ENCODE results near the gene SAMD9L.
A peak's percentile ranks its signal among the peaks of the same experiment; 100 is the strongest.

The SAMD9L gene

DNA sequence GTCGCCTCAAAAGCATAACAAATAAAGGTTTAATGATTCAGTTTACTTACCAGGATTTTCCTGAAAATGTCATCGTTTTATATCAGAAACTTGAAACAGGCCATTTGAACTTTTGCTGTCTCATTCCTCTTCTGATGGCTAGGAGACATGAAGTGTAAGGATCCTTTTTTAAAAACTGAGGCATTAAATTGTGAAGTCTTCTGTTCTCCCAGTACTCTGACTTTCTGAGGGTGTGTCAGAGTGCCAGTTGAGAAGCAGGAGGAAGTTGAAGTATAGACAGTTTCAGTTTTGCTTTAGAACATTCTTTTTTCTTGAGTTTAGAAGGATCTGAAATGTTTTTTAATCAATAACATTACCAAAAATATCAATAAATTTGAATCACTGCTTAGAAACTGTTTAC lies at the start of gene SAMD9L:
TSS of gene SAMD9L (minus strand) at position 242 of the 400 bp plus-strand sequence. CDS start 12,414 bp downstream, outside the sequence.
- DNase-seq: no peak

DNA sequence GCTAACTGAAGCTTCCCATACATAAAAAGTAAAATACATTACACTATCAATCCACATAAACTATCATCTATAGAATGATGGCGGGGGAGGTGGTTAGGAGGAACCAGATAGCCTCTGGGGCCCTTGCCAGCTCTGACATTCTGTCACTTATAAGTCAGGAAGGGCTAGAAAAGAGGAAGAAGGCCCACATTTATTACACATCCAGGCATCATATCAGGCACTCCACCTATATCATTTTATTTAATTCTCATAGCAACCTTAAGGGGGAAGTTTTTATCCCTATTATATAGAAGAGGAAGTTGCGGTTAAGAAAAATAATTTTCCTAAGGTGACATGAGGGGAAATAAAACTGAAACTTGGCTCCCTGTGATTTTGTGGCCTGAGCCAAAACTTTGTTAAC lies 48.2 kb upstream of the SAMD9L start:
- no peak for DNase-seq

DNA sequence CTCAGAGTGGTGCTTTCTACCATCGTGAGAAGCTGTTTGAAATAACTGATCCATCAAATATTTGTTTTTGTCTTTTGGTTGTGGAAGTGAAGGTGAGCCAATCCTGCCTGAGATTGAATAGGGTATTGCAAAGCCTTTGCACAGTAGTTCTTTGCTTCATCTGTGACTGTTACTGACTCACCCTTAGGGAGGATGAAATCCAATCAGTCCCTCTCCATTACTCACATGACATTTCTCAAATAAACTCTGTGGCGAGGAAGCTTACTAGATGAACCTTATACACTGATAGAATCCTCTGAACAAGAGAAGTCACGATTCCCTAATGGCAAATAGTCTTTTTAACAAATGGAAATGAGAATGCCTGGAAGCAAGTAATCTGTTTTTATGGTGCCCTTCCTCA lies 46.2 kb upstream of the SAMD9L start:
- no peak for DNase-seq

DNA sequence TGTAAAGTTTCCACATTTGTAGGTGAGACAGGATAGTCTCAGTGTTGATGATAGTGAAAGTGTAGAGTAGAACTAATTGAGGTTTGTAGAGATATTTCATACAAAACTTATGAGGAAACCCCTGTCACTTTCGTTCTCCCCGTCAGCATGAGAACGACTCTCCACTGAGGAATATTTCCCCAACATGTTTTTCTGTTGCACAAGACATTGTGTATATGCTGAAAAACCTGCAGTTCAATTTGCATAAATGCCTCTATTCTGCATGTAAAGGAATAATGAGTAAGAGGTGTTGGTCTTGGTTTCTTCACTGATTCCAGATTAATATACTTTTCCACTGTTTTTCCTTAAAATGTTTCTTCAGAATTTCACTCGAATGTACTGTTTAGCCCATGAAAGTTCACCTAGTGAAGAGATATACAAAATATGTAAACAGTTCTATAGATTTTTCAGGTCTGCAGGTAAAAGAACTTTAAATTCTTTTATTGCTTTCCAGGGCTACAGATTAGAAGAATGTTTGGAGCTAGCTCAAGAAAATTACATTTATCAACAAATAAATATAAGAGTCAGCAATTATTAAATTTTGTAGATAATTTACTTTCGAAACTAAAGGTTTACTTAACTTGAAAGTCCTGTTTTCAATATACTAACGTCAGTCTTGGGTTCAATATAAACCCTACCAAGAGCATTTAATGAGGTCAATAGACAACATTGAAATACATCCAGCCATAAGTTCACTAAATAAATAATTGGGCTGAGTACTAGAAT lies 40.9 kb upstream of the SAMD9L start:
- no peak for DNase-seq

DNA sequence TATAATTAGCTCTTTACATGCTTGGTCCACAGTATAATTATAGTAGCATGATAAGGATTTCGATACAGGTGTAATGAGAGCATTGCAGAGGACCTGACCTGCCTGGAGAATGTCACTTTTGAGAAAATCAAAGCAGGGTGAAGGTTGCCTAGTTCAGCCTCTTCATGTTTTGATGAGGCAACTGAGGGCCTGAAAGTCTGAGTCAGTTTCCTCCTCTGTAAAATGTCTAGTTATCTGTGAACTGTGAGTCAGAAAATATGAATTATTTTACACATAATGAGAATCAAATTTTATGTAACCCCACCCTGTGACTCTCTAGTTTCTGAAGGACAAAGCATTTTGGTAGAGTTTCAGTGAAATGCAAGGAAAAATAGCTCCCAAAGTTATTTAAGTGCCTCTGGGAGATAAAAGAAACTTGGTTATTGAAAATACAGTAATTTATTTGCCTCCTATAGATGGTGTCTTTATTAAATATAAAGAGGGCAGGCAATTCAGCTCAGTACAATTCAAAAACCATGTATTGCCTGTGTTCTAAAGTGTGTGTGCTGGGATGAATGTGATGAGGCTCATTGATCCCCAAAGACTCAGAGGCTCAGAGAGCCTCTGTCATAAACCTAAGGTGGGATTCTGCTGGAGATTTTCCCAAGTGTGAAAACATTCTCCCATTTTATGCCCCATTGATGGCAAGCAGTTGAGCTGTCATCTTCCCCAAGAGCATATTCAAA lies 37.3 kb upstream of the SAMD9L start:
- DNase-seq: no peak

DNA sequence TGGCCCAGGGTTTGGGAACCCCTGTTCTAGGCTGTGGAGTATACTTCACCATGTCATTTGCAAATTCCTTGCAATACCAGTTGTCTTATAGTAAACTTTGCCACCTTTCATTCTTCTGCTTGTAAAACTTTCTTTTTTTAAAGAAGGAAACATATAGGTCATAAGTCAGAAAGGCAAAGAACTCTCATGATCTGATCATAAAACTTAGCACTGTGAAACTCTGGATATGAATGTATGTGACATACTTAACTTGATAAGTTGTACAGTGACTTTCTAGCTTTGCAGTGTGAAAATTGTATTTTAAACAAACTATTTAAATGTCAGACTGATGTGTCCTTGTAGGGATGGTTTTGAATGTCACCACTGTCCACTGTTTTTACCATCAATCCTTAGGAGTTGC lies 31.0 kb upstream of the SAMD9L start:
- DNase-seq: no peak

DNA sequence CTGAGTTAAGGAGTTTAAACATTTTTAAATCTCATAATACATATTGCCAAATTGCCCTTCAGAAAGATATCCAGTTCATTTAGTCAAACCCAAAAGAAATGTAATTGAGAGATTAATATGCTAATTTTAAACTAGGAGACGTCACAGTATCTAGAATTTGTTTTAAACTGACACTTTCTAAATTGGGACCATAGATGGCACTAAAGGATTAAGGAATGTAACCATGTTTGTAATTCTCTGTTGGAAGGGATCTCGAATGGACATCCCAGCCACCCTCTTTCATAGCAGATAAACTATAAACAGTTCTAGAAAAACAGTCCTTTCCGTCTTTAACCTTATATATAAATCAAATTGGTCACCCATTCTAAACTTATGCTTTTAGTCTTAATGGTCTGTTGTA lies 30.0 kb upstream of the SAMD9L start:
- peak in 1 of 2 experiments; percentile 2 for DNase-seq

DNA sequence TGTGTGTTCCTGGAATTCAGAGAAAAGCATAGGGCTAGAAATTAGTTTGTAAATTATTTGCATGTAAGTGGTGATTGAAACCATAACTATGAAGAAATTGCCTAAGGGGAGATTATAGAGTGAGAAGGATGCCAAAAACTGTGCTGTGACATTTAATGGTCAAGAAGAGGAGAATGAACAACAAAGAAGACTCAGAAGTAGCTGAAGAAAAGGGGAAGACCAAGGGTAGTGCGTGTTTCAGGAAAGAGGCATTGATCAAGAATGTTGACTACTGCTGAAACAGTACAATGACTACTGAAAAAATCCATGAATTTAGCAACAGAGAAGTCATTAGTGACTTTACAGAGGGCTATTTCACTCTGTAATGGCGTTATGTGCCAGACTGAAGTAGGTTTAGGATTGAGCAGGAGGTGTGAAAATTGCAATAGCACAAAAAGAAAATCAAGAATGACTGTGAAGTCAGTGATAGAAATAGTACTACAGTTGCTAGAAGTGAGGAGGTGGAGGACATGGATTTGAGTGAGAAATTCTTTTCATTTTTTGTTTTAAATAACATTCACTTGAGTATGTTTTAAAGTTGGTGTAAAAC lies 28.9 kb upstream of the SAMD9L start:
- no peak for DNase-seq

DNA sequence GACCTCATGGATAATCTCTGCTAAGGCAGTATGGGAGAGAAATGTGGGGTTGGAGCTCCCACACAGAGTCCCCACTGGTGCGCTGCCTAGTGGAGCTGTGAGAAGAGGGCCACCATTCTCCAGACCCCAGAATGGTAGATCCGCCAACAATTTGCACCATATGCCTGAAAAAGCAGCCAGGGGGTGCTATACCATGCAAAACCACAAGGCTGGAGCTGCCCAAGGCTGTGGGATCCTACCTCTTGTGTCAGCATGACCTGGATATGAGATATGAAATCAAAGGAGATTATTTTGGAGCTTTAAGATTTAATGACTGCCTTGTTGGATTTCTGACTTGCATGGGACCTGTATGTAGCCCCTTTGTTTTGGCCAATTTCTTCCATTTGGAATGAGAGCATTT lies 27.0 kb upstream of the SAMD9L start:
- no peak for DNase-seq

DNA sequence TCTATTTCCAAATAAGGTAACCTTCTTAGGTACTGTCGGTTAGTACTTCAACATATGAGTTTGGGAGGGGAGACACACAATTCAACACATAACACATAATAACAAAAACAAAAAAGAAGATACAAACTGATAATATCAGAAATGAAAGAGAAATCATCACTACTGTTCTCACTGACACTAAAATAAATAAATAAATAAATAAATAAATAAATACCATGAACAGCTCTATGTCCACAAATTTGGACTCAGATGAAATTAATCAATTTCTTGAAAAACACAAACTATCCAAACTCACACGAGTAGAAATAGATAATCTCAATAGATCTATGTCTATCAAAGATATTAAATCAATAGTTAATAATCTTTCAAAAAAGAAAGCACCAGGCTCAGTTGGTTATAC lies 24.5 kb upstream of the SAMD9L start:
- no peak for DNase-seq

DNA sequence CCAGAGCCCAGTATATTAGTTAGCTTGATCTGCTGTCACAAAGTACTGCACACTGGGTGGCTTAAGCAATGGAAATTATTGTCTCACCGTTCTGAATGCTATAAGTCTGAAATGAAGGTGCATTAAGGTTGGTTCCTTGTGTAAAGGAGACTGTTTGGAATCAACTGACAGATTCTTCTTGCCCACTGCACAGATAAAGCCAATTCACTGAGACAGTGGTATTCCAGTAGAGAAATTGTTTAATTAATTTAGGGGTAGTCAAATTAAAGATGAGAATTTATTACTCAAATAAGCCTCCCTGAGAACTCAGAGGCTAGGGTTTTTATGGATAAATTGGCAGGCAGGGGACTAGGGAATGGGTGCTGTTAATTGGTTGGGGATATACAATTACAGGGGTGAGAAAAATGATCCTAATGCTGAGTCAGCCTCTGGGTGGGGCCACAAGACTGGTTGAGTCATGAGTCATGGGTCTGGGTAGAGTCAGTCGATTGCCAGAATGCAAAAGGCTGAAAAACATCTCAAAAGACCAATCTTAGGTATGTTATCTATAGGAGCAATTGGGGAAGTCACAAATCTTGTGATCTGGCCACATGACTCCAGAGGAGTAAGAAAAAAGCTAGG lies 23.5 kb upstream of the SAMD9L start:
- no peak for DNase-seq

DNA sequence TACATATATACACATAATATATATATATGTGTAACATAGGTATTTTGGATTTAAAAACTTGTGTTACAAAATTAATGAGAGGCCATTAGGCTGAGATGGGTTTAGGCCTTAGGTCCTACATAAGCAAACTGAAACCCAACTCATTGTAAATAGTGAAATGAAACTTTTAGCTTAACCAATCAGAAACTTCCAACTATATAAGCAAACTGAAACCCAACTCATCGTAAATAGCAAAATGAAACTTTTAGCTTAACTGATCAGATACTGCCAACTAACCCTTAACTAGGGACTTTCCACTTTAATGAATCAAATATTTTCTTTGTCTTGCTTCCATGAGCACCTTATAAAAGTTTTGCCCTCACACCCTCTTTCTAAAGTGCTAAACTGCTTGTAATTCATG lies 17.3 kb upstream of the SAMD9L start:
- DNase-seq: no peak

DNA sequence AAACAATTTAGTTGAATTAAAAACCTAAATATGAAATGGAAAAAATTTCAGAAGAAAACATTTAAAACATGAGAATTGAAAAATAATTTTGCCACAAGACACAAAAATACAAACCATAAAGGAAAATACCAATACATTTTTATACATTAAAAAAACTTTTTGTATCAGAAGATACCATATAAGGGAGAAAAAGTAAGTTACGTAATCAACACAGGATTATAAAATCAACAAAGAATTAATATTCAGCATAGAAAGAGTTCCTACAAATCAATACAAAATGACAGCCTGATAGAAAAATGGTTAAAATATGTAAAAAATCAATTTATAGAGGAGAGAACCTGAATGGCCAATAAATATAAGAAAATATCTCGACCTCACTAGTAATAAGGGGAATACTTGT lies 16.6 kb upstream of the SAMD9L start:
- no peak for DNase-seq

DNA sequence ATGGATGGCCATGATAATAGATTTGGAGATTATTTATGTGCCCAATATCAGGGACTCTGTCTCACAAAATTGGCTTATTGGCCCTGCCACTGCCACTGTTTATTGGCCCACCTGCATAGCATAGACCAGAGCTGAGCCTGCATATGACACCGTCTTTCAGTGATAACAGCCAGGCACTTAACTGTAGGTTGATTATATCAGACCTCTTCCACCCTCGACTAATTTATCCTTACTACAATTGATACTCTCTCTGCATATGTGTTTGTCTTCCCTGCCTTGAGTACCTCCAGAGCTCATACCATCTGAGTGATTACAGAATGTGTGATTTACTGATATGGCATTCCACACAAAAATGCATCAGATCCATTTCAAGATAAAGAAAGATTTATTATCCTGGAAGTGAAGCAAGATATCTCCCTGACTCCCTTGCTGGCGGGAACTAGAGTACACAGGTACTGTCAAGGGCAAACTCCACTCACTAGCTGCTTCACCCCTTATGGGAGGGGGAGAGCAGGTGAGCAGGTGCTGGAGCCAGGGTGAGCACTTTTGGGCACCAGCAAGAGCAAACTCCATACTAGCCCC lies 13.1 kb upstream of the SAMD9L start:
- DNase-seq: no peak

DNA sequence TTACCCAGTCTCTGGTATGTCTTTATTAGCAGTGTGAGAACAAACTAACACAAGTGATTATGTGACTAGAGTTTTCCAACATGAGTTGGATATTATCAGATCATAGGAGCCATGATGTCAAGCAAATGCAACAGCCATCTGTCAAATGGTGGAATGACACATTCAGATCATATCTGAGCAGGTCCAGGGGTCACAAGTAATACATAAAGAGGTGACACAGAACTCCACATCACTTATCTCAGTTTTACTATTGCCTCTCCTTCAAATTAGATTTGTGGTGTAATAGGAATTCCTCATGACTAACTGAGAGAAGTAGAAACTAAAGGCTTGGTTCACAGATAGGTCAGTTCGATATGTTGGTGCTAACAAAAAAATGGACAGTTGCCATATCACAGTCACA lies 12.2 kb upstream of the SAMD9L start:
- DNase-seq: no peak

DNA sequence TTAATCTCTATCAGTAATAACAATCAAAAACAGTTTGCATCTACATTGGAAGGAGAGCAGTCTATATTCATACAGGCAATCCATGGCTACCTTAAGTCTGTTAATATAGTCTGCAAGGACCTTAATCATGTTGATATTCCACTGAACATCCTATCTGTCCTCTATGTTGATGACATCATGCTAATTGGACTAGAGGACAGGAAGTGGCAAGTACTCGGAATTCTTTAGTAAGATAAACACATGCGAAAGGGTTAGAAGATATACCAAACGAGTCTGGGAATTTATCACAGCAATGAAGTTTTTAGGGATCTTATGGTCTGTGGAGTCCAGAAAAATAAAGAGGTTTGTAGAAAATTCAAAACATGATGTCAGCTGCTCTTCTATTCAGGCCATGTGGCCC lies 11.3 kb upstream of the SAMD9L start:
- no peak for DNase-seq

DNA sequence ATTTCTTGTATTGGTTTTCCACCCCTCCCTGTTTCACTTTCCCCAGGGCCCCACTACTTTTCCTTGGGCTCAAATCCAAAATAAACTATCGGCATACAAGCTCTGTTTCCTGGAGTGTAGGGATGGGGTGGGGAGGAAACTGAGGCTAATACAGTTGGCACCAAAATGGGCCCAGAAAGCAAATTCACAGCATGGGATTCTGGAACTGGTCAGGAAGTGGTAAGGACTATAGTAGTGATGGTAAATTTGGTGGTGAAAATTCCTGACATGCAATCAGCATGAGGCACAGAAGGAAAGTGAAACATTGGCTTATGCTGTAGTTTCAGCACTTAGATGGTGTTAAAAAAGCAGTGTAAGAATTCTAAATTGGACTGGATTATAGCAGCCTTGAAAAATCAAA lies 8.7 kb upstream of the SAMD9L start:
- DNase-seq: no peak

DNA sequence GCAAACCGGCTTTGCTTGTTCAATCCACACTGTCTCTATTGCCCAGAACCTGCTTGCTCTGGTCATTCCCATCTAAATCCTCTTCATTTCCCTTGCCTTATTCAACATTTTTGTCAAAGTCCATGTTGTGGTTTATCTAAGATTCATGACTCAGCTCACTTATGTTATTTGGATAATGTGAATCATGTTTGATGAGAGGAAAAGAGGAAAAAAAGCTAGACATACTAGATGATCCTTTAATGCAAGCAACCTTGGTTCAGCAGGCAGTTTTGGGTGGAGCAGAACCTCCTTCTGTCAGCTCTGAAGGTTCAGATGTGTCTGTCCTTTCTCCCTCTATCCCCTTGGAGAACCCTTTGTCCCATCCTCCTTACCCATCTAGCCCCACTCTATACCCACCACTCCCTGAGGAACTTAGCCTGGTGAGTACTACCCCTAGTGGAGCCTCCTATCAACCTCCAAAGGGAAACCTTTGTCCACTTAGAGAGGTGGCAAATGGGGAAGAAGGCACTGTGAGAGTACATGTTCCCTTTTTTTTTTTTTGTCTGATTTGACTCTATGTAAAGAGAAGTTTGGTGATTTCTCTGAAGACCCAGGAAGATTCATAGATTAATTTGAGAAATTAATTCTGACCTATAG lies 2.1 kb upstream of the SAMD9L start:
- no peak for DNase-seq

DNA sequence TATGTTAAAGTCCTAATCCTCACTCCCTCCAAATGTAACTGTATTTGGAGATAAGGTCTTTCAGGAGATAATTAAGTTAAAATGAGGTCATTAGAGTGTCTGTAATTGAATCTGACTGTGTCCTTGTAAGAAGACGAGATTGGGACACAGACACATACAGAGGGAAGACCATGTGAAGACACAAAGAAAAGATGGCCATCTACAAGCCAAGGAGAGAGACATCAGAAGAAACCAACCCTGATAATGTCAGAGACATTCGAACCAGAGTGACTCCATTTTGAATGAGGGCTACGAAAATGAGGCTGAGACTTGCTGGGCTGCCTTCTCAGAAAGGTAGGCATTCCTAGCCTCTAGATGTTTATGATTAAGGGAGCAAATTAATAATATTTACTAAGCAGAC lies 542 bp upstream of the SAMD9L start:
- DNase-seq: no peak

DNA sequence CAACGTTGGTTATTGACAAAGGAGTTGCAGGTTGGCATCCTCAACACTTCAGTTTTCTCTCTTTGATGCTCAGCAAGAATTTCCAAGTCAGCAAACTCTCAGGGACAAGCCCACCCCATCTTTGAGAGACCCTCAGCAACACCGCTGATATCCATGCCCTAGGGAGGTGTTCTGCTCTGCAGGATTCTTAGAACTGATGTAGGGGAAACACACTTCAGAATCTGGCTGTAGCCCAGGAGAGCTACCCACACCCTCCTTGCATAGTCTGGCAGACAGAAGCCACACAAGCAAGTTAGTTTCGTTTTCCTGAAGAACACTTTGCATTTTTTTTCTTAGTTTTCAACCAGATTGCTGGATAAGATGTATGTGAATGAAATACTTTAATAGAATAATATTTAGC lies 822 bp downstream of the SAMD9L start:
- DNase-seq: no peak

DNA sequence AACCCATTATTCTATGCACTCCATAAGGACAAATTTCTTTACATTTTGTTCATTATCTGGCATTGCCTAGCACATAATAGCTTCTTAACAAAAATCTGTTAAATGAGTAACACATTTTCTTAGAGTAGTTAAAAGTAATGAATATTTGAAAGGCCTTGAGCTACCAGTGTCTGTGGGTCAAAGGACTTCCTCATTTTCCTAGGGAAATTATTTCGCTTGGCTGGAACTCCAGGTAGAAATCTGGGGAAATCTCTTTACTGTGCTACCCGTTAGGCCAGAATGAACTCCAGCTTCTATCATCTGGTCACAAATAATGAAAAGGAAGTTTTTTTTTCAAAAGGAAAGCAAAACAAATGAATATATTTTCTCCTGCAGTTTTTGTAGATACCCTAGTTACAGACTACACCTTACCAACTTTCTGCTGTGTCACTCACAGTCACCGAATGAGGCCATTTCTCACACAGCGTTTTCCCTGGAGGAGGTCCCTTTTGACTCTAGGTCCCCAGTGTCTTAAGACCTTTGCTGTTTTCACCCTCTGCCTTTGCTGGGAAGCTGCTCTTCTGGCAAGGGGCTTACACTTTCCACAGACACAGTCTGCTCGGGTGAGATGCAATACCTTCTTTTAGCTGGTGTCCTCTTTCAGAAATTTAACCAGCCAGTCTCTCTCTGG lies 1.6 kb downstream of the SAMD9L start:
- DNase-seq: no peak

DNA sequence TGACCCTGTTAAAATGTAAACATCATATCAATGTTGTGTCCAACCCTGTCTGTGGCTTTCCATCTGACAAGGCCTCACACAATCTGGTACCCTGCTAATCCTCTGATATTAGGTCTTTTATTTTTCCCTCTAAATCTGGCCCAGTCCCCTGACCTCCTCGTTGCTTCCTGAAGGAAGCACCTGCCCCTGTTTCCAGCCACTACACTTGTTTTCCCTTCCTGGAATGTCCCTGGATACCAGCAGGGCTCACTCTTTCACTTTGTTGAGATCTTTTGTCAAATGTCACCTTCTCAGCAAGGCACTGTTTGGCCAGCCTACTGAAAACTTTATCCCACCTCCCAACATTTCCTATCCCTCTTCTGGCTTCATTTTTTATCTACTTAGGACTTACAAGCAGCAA lies 2.1 kb downstream of the SAMD9L start:
- no peak for DNase-seq
